Measurements from ENCODE around the gene CPSF4L.

CPSF4L gene

DNA sequence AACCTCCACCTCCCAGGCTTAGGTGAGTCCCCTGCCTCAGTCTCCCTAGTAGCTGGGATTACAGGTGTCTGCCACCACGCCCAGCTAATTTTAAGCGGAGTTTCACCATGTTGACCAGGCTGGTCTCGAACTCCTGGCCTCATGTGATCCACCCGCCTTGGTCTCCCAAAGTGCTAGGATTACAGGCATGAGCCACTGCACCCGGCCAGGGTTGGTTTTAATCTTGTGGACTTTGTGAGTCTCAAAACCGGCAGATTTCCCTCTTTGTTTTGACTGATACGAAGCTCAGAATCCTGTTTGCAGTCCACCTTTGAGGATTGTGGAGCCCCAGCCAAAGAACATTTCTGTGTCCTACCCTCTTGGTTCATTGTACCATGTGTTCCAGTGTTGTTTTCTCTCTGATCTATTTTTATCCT lies 16.4 kb upstream of the CPSF4L start:
- no peaks in the 10 kb centered on the region for H3K27me3 ChIP-seq (ENCODE audit: insufficient read depth, poor library complexity, severe bottlenecking)
- TF ChIP-seq, protein P1, sequence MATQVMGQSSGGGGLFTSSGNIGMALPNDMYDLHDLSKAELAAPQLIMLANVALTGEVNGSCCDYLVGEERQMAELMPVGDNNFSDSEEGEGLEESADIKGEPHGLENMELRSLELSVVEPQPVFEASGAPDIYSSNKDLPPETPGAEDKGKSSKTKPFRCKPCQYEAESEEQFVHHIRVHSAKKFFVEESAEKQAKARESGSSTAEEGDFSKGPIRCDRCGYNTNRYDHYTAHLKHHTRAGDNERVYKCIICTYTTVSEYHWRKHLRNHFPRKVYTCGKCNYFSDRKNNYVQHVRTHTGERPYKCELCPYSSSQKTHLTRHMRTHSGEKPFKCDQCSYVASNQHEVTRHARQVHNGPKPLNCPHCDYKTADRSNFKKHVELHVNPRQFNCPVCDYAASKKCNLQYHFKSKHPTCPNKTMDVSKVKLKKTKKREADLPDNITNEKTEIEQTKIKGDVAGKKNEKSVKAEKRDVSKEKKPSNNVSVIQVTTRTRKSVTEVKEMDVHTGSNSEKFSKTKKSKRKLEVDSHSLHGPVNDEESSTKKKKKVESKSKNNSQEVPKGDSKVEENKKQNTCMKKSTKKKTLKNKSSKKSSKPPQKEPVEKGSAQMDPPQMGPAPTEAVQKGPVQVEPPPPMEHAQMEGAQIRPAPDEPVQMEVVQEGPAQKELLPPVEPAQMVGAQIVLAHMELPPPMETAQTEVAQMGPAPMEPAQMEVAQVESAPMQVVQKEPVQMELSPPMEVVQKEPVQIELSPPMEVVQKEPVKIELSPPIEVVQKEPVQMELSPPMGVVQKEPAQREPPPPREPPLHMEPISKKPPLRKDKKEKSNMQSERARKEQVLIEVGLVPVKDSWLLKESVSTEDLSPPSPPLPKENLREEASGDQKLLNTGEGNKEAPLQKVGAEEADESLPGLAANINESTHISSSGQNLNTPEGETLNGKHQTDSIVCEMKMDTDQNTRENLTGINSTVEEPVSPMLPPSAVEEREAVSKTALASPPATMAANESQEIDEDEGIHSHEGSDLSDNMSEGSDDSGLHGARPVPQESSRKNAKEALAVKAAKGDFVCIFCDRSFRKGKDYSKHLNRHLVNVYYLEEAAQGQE (IDR thresholded peaks at IDR 0.05; ENCODE audit: insufficient replicate concordance, low read depth), result no peak
- TF ChIP-seq SPI1 (IDR thresholded peaks at IDR 0.05; ENCODE audit: borderline replicate concordance, low read depth) (no peak), CTCF (IDR thresholded peaks at IDR 0.05; ENCODE audit: insufficient read depth, low read length) (no peak), GABPA (IDR thresholded peaks at IDR 0.05; ENCODE audit: low read depth) (no peak), POLR2AphosphoS5 (IDR thresholded peaks at IDR 0.05; ENCODE audit: low read depth) (no peak)
- H3K27ac ChIP-seq (replicated peaks), result no peak overlapping the region
- no peak for DNase-seq (ENCODE audit: low read depth in 1 of 2, low spot score in 1 of 2)
- H3K4me3 ChIP-seq (replicated peaks; ENCODE audit: insufficient read depth, low read length), result no peak overlapping the region

DNA sequence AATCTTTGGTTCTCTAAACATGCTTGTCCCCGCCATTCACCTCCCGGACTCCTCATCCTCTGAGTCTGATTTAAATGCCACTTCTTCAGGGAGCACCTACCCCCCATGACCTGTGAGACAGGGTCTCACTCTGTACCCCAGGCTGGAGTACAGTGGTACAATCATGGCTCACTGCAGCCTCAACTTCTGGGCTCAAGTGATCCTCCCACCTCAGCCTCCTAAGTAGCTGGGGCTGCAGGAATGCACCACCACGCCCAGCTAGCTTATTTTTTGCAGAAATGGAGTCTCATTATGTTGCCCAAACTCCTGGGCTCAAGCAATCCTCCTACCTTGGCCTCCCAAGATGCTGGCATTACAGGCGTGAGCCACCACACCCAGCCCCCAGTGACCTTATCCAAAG lies 12.8 kb upstream of the CPSF4L start:
- H3K27ac ChIP-seq (replicated peaks), result no peak overlapping the region
- no peaks in the 10 kb centered on the region for H3K27me3 ChIP-seq (ENCODE audit: insufficient read depth, poor library complexity, severe bottlenecking)
- DNase-seq (ENCODE audit: low read depth in 1 of 2, low spot score in 1 of 2), result no peak
- no peak for TF ChIP-seq CTCF (IDR thresholded peaks at IDR 0.05; ENCODE audit: insufficient read depth, low read length)
- TF ChIP-seq POLR2AphosphoS5 (IDR thresholded peaks at IDR 0.05; ENCODE audit: low read depth), result no peak
- TF ChIP-seq, protein P1 (IDR thresholded peaks at IDR 0.05; ENCODE audit: insufficient replicate concordance, low read depth), result no peak
- no peak for TF ChIP-seq SPI1 (IDR thresholded peaks at IDR 0.05; ENCODE audit: borderline replicate concordance, low read depth)
- no peak for TF ChIP-seq GABPA (IDR thresholded peaks at IDR 0.05; ENCODE audit: low read depth)
- no peak overlapping the region for H3K4me3 ChIP-seq (replicated peaks; ENCODE audit: insufficient read depth, low read length)

DNA sequence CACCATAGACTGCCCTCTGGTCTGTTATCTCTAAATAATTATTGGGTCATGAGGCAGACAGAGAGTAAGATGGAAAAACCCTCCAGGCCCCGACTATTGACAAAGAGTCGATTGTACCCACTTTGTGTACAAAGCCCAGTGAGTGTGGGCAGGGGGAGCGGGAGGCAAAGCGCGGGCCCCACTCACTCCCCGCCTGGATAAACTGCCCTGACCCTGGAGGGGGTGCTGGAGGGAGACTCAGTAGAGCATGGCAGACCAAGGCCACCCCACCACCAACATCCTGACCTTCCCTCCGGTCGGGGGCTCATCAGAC lies 11.2 kb upstream of the CPSF4L start:
- no peak overlapping the region for H3K4me3 ChIP-seq (replicated peaks; ENCODE audit: insufficient read depth, low read length)
- H3K27ac ChIP-seq (replicated peaks), result no peak overlapping the region
- no peak for DNase-seq (ENCODE audit: low read depth in 1 of 2, low spot score in 1 of 2)
- H3K27me3 ChIP-seq (ENCODE audit: insufficient read depth, poor library complexity, severe bottlenecking), result no peaks in the 10 kb centered on the region
- TF ChIP-seq GABPA (IDR thresholded peaks at IDR 0.05; ENCODE audit: low read depth), result no peak
- TF ChIP-seq POLR2AphosphoS5 (IDR thresholded peaks at IDR 0.05; ENCODE audit: low read depth), result no peak
- TF ChIP-seq, protein P1 (IDR thresholded peaks at IDR 0.05; ENCODE audit: insufficient replicate concordance, low read depth), result no peak
- TF ChIP-seq CTCF (IDR thresholded peaks at IDR 0.05; ENCODE audit: insufficient read depth, low read length), result no peak
- TF ChIP-seq SPI1 (IDR thresholded peaks at IDR 0.05; ENCODE audit: borderline replicate concordance, low read depth), result no peak

Measured in HL-60 (cell line).